Neural cell (in vitro differentiated cells): ENCODE results near the gene USP7. TPM values are rescaled to one million over a fixed set of nuclear protein-coding genes. Genes with fewer than 3 reads are reported as not detected.

Source experiments
- H2AFZ ChIP-seq: fragments of 200-600, 300-800 bp; sonication (generic), shearing (Covaris generic); 2 replicates; pipeline ENCODE4 v1.6.0; 2014; ENCODE audit warnings: low read depth, mild to moderate bottlenecking, antibody characterized with exemption, low read length, moderate library complexity
- H3F3A ChIP-seq: fragments of 200-600 bp; shearing (Covaris generic); 2 replicates; pipeline ENCODE4 v1.6.1; 2016; ENCODE audit warnings: mild to moderate bottlenecking, moderate library complexity, mixed read lengths, antibody characterized with exemption, low read length; ENCODE audit not compliant: insufficient read depth, poor library complexity, severe bottlenecking
- H3K27ac ChIP-seq: fragments of 200-600, 300-800 bp; sonication (generic), shearing (Covaris generic); 2 replicates; pipeline ENCODE4 v1.5.1; 2014; ENCODE audit warnings: mild to moderate bottlenecking, low read length, moderate library complexity
- H3K27me3 ChIP-seq: fragments of 300-800, 200-600 bp; sonication (generic), shearing (Covaris generic); 2 replicates; pipeline ENCODE4 v1.6.0; 2014; ENCODE audit warnings: mild to moderate bottlenecking, low read depth, low read length, moderate library complexity; ENCODE audit not compliant: insufficient read depth
- H3K36me3 ChIP-seq: fragments of 300-800, 200-600 bp; sonication (generic), shearing (Covaris generic); 2 replicates; pipeline ENCODE4 v1.5.1; 2014; ENCODE audit warnings: mild to moderate bottlenecking, antibody characterized with exemption, low read length, moderate library complexity; ENCODE audit not compliant: insufficient read depth
- H3K4me2 ChIP-seq: fragments of 300-800, 200-600 bp; sonication (generic), shearing (Covaris generic); 2 replicates; pipeline ENCODE4 v1.6.0; 2014; ENCODE audit warnings: mild to moderate bottlenecking, low read length
- H3K4me3 ChIP-seq: fragments of 300-800, 200-600 bp; sonication (generic), shearing (Covaris generic); 2 replicates; pipeline ENCODE4 v1.5.1; 2014; ENCODE audit warnings: mild to moderate bottlenecking, low read length, moderate library complexity
- H3K79me2 ChIP-seq: fragments of 200-600 bp; shearing (Covaris generic); replicated peaks from 2 replicates; pipeline ENCODE4 v1.6.0; 2014; ENCODE audit warnings: mild to moderate bottlenecking, low read length, moderate library complexity; ENCODE audit not compliant: insufficient read depth
- H3K9ac ChIP-seq: fragments of 300-800, 200-600 bp; sonication (generic), shearing (Covaris generic); 2 replicates; pipeline ENCODE4 v1.6.1; 2016; ENCODE audit warnings: mild to moderate bottlenecking, low read length, mixed read lengths
- H3K9me2 ChIP-seq: fragments of 200-600 bp; shearing (Covaris generic); 2 replicates; pipeline ENCODE4 v1.6.1; 2016; ENCODE audit warnings: mild to moderate bottlenecking, low read length, mixed read lengths; ENCODE audit not compliant: insufficient read depth
- H3K9me3 ChIP-seq: fragments of 200-600, 300-800 bp; sonication (generic), shearing (Covaris generic); 2 replicates; pipeline ENCODE4 v1.6.1; 2016; ENCODE audit warnings: mild to moderate bottlenecking, mixed run types, low read length, moderate library complexity, mixed read lengths
- H4K20me1 ChIP-seq: fragments of 200-600 bp; shearing (Covaris generic); 2 replicates; pipeline ENCODE4 v1.6.1; 2016; ENCODE audit warnings: mild to moderate bottlenecking, mixed run types; ENCODE audit not compliant: insufficient read depth
- EP300 ChIP-seq: fragments of 450-650 bp; conservative IDR thresholded peaks from 2 replicates; pipeline ENCODE4 v1.6.1; 2014; ENCODE audit warnings: antibody characterized with exemption, mild to moderate bottlenecking, moderate library complexity; ENCODE audit not compliant: poor library complexity, severe bottlenecking
- EZH2 ChIP-seq: fragments of 200-600, 300-800 bp; shearing (Covaris generic), sonication (generic); IDR thresholded peaks from 2 replicates; pipeline ENCODE4 v1.6.1; 2014; ENCODE audit warnings: antibody characterized with exemption, low read length, borderline replicate concordance, mild to moderate bottlenecking; ENCODE audit not compliant: insufficient read depth, poor library complexity, severe bottlenecking
- MXI1 ChIP-seq: fragments of 450-650 bp; conservative IDR thresholded peaks from 2 replicates; pipeline ENCODE4 v1.6.1; 2014; ENCODE audit warnings: antibody characterized with exemption, mild to moderate bottlenecking; ENCODE audit not compliant: poor library complexity, severe bottlenecking
- POLR2AphosphoS5 ChIP-seq: IDR thresholded peaks from 2 replicates; pipeline ENCODE4 v1.6.1; 2012
- RAD21 ChIP-seq: fragments of 450-650 bp; conservative IDR thresholded peaks from 2 replicates; pipeline ENCODE4 v1.6.1; 2014; ENCODE audit warnings: antibody characterized with exemption, mild to moderate bottlenecking, moderate library complexity
- REST ChIP-seq: IDR thresholded peaks from 2 replicates; pipeline ENCODE4 v1.6.1; 2012; ENCODE audit warnings: borderline replicate concordance
- SMC3 ChIP-seq: fragments of 450-650 bp; conservative IDR thresholded peaks from 2 replicates; pipeline ENCODE4 v1.6.1; 2014; ENCODE audit warnings: antibody characterized with exemption, mild to moderate bottlenecking, moderate library complexity; ENCODE audit not compliant: poor library complexity
- TAF1 ChIP-seq: IDR thresholded peaks from 2 replicates; pipeline ENCODE4 v1.6.1; 2012; ENCODE audit warnings: low read depth
- polyA plus RNA-seq: library from polyadenylated mRNA; depleted of rRNA; stranded (reverse); fragments of >200 nt; gene quantifications from 2 replicates; pipeline ENCODE4 v1.2.3, GENCODE V29; 2014
- TF ChIP-seq, protein P1 (sequence below): fragments of 450-650 bp; IDR thresholded peaks from 2 replicates; pipeline ENCODE4 v1.5.1; 2014; ENCODE audit warnings: antibody characterized with exemption, mild to moderate bottlenecking, moderate library complexity; ENCODE audit not compliant: poor library complexity, severe bottlenecking

Gene USP7
- polyA plus RNA-seq, 1 donor from 2014 or later, result 52.5 TPM

- Histone ChIP-seq H3F3A (no peaks in the 10 kb centered on the region), H3K9me3 (no peaks in the 10 kb centered on the region), H3K9me2 (no peaks in the 10 kb centered on the region), H3K27ac (no peak overlapping the region), H3K4me2 (no peak overlapping the region), H2AFZ (no peak overlapping the region), H3K79me2 (peaks cover 57% of the 10 kb centered on the region), H4K20me1 (peaks cover 3% of the 10 kb centered on the region), H3K9ac (no peak overlapping the region), H3K27me3 (no peaks in the 10 kb centered on the region), H3K4me3 (no peak overlapping the region), H3K36me3 (peaks cover 10% of the 10 kb centered on the region)
- TF ChIP-seq SMC3 (no peak), REST (no peak), EZH2 (no peak), EP300 (no peak), MXI1 (no peak), TAF1 (no peak), RAD21 (no peak), POLR2AphosphoS5 (no peak)
- TF ChIP-seq, protein P1, sequence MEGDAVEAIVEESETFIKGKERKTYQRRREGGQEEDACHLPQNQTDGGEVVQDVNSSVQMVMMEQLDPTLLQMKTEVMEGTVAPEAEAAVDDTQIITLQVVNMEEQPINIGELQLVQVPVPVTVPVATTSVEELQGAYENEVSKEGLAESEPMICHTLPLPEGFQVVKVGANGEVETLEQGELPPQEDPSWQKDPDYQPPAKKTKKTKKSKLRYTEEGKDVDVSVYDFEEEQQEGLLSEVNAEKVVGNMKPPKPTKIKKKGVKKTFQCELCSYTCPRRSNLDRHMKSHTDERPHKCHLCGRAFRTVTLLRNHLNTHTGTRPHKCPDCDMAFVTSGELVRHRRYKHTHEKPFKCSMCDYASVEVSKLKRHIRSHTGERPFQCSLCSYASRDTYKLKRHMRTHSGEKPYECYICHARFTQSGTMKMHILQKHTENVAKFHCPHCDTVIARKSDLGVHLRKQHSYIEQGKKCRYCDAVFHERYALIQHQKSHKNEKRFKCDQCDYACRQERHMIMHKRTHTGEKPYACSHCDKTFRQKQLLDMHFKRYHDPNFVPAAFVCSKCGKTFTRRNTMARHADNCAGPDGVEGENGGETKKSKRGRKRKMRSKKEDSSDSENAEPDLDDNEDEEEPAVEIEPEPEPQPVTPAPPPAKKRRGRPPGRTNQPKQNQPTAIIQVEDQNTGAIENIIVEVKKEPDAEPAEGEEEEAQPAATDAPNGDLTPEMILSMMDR, result no peak
Measured at GRCh38 chr16:8861563-8862308, 102.0 kb downstream of the USP7 start.

GRCh38 chr16:8859913-8860881, 103.5 kb downstream of the USP7 start:
- Histone ChIP-seq H3K4me2 (no peak overlapping the region), H3K27ac (no peak overlapping the region), H3K36me3 (peaks cover 10% of the 10 kb centered on the region), H3K9me3 (no peaks in the 10 kb centered on the region), H3K9ac (no peak overlapping the region), H2AFZ (no peak overlapping the region), H3K27me3 (no peaks in the 10 kb centered on the region), H4K20me1 (peaks cover 3% of the 10 kb centered on the region), H3K9me2 (no peaks in the 10 kb centered on the region), H3K4me3 (no peak overlapping the region), H3F3A (no peaks in the 10 kb centered on the region), H3K79me2 (peaks cover 42% of the 10 kb centered on the region)
- TF ChIP-seq EZH2, result no peak
- TF ChIP-seq TAF1, result no peak
- TF ChIP-seq EP300, result no peak
- no peak for TF ChIP-seq REST
- no peak for TF ChIP-seq MXI1
- no peak for TF ChIP-seq RAD21
- TF ChIP-seq POLR2AphosphoS5, result no peak
- TF ChIP-seq, protein P1, result no peak
- no peak for TF ChIP-seq SMC3
